ENCODE data around the gene FOSL1.
"Not testable (repeated sequence)": the region's sequence is repeated elsewhere in the genome, so short reads cannot be mapped to it uniquely, and the experiment has no call there.

FOSL1 gene

DNA sequence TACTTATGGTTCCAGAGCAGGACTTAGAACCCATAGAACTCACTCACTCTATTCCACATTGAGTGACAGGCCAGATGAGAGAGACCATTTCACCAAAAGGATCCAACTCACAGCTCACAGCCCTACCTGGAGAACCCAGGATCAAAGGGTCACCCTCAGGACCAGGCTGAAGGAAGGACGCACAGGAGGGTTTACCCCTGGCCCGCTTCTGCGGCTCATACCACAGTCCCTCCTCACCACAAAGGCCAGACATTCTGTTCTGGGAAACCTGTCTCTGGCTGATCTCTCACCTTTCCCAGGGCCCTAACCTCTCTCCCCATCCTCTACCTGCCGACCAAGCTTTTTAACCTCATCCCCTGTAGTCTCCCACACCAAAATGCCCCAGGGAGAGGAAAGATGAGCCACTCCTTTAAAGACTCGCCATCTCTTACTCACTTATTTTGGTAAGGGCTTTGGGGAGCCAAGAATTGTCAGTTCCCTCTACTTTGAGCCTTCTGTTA is 4.7 kb downstream of the FOSL1 start:
- peaks cover 61% of the 10 kb centered on the region for H3K4me1 Mint-ChIP-seq (ENCODE audit: low read depth)
- peaks cover 73% of the 10 kb centered on the region for H3K36me3 Mint-ChIP-seq (ENCODE audit: low read depth)
- no peaks in the 10 kb centered on the region for H3K27me3 Mint-ChIP-seq
- H3K4me3 Mint-ChIP-seq = peak overlapping the region; percentile 28
- DNase-seq = no peak
- H3K27ac Mint-ChIP-seq = peak overlapping the region; percentile 90
- no peaks in the 10 kb centered on the region for H3K9me3 Mint-ChIP-seq

DNA sequence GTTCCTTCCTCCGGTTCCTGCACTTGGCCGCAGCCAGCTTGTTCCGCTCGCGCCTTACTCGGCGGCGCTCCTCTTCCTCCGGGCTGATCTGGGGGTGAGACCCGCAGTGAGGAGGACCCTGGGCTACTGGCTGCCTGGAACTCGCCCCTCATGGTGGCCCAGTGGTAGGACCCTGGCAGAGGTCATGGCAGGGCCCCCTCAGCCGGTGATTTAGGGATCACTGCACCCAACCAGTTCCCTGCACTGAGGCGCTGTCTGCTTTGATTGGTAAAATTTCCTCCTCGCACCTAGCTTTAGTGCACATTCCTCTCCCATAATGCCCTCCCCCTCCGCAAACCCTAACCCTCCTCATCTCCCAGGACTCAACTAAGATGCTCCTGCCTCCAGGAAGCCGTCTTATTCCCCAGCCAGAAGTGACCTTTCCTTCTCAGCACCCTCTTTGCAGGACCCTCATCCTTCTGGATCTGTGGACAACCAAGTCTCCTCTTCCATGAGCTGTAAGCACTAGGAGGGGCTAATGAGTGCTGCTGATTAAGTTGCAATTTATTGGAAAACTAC is 6.1 kb downstream of the FOSL1 start:
- peak overlapping the region; percentile 94 for H3K27ac Mint-ChIP-seq

GRCh38 chr11:65892661-65893317 is 7.4 kb downstream of the FOSL1 start:
- H3K4me3 Mint-ChIP-seq = peak overlapping the region; percentile 100
- no peak for DNase-seq
- peak overlapping the region; percentile 94 for H3K27ac Mint-ChIP-seq
- peaks cover 75% of the 10 kb centered on the region for H3K4me1 Mint-ChIP-seq (ENCODE audit: low read depth)
- peaks cover 66% of the 10 kb centered on the region for H3K36me3 Mint-ChIP-seq (ENCODE audit: low read depth)
- H3K9me3 Mint-ChIP-seq = no peaks in the 10 kb centered on the region
- no peaks in the 10 kb centered on the region for H3K27me3 Mint-ChIP-seq

More for the DNA sequence above, 6.1 kb downstream of the FOSL1 start:
- Mint-ChIP-seq H3K4me3 (peak overlapping the region; percentile 100), H3K9me3 (no peaks in the 10 kb centered on the region), H3K4me1 (ENCODE audit: low read depth) (peaks cover 73% of the 10 kb centered on the region), H3K36me3 (ENCODE audit: low read depth) (peaks cover 71% of the 10 kb centered on the region), H3K27me3 (no peaks in the 10 kb centered on the region)
- peak; percentile 55 for DNase-seq

DNA sequence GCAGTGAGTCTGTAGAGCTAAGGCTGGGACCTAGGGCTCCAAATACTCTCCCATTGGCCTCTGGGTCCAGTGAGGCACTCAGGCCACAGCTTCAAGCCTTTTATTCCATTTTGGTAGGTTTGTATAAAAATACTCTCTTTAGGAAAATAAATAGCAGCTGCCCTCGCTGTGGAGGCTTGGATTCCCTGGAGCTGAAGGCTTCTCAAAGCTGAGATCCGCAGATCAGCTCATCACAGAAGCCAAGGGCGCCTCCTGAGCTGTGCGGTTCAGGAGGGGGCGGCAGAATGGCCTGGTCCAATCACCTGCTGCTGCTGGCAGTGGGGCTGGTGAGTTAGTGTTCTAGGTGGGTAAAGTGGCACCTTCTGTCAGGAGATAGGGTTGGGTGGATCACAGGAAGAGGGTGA is 8.0 kb downstream of the FOSL1 start:
- DNase-seq = peak; percentile 65
- peaks cover 75% of the 10 kb centered on the region for H3K4me1 Mint-ChIP-seq (ENCODE audit: low read depth)
- peaks cover 66% of the 10 kb centered on the region for H3K36me3 Mint-ChIP-seq (ENCODE audit: low read depth)
- H3K27ac Mint-ChIP-seq = peak overlapping the region; percentile 94
- H3K4me3 Mint-ChIP-seq = peak overlapping the region; percentile 100
- H3K9me3 Mint-ChIP-seq, H3K27me3 Mint-ChIP-seq: not testable (repeated sequence)

DNA sequence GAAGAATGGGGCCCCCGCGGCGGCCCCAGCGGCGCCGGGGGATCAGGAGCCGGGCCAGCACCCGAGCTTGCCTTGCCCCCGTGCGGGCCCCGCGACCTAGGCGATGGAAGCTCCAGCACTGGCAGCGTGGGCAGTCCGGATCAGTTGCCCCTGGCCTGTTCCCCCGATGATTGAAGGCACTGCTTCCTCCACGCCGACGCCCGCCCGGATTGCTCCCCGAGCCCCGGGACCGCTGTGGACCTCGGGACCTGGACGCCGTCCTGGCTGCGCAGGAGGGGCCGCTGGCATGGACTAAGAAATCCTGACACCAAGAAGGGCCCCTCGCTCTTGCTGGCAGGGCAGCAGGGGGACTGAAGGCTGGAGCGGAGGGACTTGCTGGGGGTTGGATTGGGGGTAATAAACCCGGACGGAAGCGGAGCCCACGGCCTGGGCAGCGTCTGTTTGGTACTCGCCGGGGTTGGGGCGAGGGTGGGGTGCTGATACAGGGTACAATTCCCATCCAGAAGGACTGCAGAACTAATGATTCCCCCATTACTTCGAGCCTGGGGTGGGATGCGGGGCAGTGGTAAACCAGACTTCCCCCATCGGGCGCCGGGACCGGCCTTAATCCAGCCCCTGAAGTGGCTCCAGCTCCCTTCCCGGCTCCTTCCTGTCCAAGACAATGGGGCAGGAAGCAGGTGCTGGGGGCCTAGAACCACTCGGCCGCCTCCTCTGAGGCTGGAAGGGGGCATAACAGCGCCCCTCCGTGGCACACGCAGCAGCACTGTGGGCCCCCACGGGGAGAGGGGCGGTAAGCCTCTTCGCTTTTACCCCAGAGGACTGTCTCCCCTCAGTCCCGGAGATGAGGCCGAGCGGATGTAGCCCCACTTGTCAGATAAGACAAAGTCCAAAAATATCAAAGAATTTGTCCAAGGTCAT is 8.7 kb downstream of the FOSL1 start:
- Mint-ChIP-seq H3K4me1 (ENCODE audit: low read depth) (peaks cover 75% of the 10 kb centered on the region), H3K9me3 (no peaks in the 10 kb centered on the region), H3K36me3 (ENCODE audit: low read depth) (peaks cover 66% of the 10 kb centered on the region), H3K27ac (peak overlapping the region; percentile 94), H3K4me3 (peak overlapping the region; percentile 100), H3K27me3 (no peaks in the 10 kb centered on the region)
- DNase-seq = peak; percentile 72

- peaks cover 66% of the 10 kb centered on the region for H3K36me3 Mint-ChIP-seq (ENCODE audit: low read depth)
- H3K4me1 Mint-ChIP-seq (ENCODE audit: low read depth) = peaks cover 70% of the 10 kb centered on the region
- H3K27me3 Mint-ChIP-seq = no peaks in the 10 kb centered on the region
- DNase-seq = peak; percentile 99
- peak within 1 kb of the TSS; percentile 97 for H3K27ac Mint-ChIP-seq
- no peaks in the 10 kb centered on the region for H3K9me3 Mint-ChIP-seq
- H3K4me3 Mint-ChIP-seq = peak within 1 kb of the TSS; percentile 100
Observed at GRCh38 chr11:65890324-65891218, 9.6 kb downstream of the FOSL1 start, which contains the start of gene CCDC85B. CCDC85B (plus strand) TSS chr11:65890673; CDS start chr11:65890784, 111 bp downstream.

DNA sequence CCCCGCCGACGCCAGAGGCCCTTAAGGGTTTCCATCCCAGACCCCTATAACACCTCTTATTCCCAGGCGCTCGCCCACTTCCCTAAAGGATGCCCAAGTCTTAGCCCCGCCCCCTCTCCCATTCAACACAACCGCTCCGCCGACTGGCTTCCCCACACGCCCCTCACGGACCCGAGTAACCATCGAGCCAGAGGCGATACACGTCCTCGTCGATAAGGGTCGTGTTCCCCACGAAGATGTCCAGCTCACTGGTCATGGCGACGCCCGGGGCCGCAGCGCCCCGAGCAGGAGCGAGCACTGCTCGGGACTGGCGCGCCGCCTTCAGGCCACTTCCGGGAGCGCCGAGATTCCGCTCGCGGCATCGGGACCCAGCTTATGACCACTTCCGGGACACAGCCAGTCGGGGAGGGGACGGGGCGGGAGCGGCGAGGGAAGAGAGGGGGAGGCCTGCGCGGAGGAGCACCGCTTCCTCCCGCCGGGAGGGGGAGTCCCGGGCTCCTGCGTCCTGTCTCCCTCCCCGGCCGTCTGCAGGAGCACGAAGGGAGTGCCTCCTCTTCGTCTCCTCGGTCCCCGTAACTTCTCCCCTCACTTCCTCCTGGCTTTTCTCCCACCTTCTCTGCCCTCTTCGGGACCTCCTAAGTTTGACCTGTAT is 11.9 kb downstream of the FOSL1 start, which contains the start of gene FIBP:
Gene FIBP, minus strand, starts transcription at position 309 of the 652 bp plus-strand sequence. Its CDS starts 53 bp downstream, at position 256.
- DNase-seq = peak; percentile 97
- H3K9me3 Mint-ChIP-seq = no peaks in the 10 kb centered on the region
- H3K27me3 Mint-ChIP-seq = no peaks in the 10 kb centered on the region
- H3K4me3 Mint-ChIP-seq = peak within 1 kb of the TSS; percentile 100
- peak within 1 kb of the TSS; percentile 97 for H3K27ac Mint-ChIP-seq
- H3K36me3 Mint-ChIP-seq (ENCODE audit: low read depth) = peaks cover 71% of the 10 kb centered on the region
- peaks cover 68% of the 10 kb centered on the region for H3K4me1 Mint-ChIP-seq (ENCODE audit: low read depth)

DNA sequence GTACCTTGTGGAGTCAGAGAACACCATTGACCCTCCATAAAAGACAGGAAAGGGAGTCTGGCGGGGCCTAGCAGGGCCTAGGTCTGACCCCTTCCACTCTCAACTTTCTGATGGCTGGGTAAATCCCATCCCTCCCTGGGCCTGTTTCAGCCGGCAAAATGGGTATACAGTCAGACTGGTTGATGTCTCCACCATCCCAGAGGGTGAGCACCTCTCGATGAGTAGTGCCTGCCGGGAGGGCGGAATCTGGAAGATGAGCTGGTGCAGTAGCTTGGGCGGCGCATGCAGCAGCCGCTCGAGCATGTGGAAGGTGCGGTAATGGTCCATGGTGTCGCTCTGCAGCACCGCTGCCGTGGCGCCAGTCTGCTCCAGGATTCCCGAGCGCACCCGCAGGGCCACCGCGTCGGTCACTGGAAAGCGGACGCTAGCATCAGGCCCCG is 12.4 kb downstream of the FOSL1 start:
- Mint-ChIP-seq H3K27ac (peak overlapping the region; percentile 97), H3K4me1 (ENCODE audit: low read depth) (peaks cover 62% of the 10 kb centered on the region), H3K4me3 (peak overlapping the region; percentile 100), H3K27me3 (no peaks in the 10 kb centered on the region), H3K36me3 (ENCODE audit: low read depth) (peaks cover 71% of the 10 kb centered on the region), H3K9me3 (no peaks in the 10 kb centered on the region)
- DNase-seq = no peak

DNA sequence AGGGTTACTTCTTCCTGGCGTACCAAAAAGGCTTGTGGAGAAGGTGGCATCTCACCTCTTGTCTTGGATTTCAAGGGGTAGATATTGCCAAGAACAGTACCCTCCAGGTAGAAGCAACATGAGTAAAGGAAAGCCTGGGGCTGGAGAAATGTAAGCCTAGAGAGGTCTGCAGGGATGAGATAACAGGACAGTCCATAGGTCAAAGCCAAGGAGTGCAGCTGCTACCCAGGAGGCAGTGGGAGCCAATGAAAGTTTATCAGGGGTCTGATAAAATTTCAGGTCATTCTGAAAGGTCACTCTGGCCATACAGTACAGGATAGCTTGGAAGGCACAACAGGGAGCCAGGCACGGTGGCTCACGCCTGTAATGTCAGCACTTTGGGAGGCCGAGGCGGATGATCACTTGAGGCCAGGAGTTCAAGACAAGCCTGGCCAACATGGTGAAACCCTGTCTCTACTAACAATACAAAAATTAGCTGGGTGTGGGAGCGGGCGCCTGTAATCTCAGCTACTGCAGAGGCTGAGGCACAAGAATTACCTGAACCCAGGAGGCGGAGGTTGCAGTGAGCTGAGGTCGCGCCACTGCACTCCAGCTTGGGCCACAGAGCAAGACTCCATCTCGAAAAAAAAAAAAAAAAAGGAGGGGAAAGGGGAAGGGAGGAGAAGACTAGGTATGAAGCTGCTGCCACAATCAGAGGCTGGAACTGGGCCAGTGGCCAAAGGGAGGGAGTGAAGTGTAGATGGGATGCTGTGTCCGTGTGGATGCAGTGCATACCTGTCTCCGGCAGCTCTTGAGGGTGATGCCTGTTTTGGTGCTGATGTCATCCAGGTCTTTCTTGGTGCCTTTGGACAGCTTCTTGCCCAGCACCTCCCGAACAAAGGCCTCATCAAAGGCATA is 13.1 kb downstream of the FOSL1 start:
- Mint-ChIP-seq H3K27me3 (no peaks in the 10 kb centered on the region), H3K4me3 (peak overlapping the region; percentile 100), H3K36me3 (ENCODE audit: low read depth) (peaks cover 71% of the 10 kb centered on the region), H3K9me3 (no peaks in the 10 kb centered on the region), H3K27ac (peak overlapping the region; percentile 97), H3K4me1 (ENCODE audit: low read depth) (peaks cover 57% of the 10 kb centered on the region)
- no peak for DNase-seq

GRCh38 chr11:65885808-65886536 is 14.2 kb downstream of the FOSL1 start:
- H3K9me3 Mint-ChIP-seq = no peaks in the 10 kb centered on the region
- H3K36me3 Mint-ChIP-seq (ENCODE audit: low read depth) = peaks cover 69% of the 10 kb centered on the region
- DNase-seq = no peak
- peak overlapping the region; percentile 97 for H3K27ac Mint-ChIP-seq
- peak overlapping the region; percentile 100 for H3K4me3 Mint-ChIP-seq
- H3K4me1 Mint-ChIP-seq (ENCODE audit: low read depth) = peaks cover 62% of the 10 kb centered on the region
- no peaks in the 10 kb centered on the region for H3K27me3 Mint-ChIP-seq

DNA sequence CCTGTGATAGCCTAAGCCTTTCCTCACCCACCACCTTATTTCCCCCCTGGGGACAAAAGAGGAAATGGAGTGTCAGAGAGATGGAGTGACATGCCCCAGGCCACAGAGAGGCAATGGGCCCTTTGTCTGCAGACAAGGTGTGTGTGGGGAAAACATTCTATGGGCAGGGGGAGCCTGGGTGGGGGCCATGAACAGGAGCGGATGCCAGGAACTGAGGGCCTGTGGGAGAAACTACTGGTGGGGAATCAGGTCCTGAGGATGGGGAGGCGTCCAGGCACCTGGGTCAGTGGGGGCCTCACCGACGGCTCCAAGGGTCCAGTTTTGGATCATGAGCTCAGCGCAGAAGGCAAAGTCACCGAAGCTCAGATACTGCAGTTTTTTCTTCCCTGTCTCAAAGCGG is 15.0 kb downstream of the FOSL1 start:
- Mint-ChIP-seq H3K27ac (peak overlapping the region; percentile 88), H3K36me3 (ENCODE audit: low read depth) (peaks cover 72% of the 10 kb centered on the region), H3K9me3 (no peaks in the 10 kb centered on the region), H3K4me1 (ENCODE audit: low read depth) (peaks cover 68% of the 10 kb centered on the region), H3K27me3 (no peaks in the 10 kb centered on the region), H3K4me3 (no peak overlapping the region)
- DNase-seq = no peak

- Mint-ChIP-seq H3K27me3 (no peaks in the 10 kb centered on the region), H3K36me3 (ENCODE audit: low read depth) (peaks cover 72% of the 10 kb centered on the region), H3K4me3 (peak overlapping the region; percentile 38), H3K9me3 (no peaks in the 10 kb centered on the region), H3K4me1 (ENCODE audit: low read depth) (peaks cover 68% of the 10 kb centered on the region), H3K27ac (peak overlapping the region; percentile 88)
- DNase-seq = peak; percentile 88
Observed at GRCh38 chr11:65884716-65885092, 15.5 kb downstream of the FOSL1 start.
